ENCODE data around the gene CPNE2.
A peak's percentile ranks its signal among the peaks of the same experiment; 100 is the strongest.

CPNE2 gene

DNA sequence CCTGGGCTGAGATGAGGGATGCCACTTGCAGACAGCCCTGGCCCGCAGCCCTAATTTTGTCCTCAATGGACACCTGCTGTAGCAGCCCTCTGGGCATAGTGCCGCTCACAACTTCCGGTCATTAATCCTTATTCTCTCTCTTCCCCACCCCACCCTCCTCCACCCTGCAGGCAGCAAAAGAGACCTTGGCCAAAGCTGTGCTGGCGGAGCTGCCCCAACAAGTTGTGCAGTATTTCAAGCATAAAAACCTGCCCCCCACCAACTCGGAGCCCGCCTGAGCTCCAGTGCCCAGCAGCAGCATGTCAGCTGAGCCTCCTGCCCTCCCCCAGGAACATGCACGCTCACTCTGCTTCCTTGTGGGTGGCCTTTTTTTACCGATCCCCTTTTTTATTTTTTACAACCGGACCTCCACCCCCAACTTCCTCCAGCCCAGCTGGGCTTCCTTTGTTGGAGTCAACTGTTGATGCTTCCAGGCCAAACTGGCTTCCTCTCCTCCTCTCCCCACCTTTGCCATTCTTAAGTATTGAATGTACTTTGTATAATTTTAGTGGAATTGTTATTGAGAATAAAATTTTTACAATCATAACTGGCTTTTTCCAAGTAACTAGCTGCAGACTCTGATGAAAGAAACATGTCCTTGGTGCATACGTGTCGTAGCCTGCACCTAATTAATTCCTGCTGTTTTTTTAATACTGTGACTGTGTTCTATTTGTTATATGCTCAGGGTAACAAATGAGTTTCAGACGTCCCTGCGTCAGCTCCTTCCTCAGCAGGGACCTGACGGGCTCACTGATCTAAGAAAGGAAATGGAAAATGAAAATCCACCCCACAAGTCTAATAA lies 55.2 kb downstream of the CPNE2 start:
- DNase-seq, result peak; percentile 63

DNA sequence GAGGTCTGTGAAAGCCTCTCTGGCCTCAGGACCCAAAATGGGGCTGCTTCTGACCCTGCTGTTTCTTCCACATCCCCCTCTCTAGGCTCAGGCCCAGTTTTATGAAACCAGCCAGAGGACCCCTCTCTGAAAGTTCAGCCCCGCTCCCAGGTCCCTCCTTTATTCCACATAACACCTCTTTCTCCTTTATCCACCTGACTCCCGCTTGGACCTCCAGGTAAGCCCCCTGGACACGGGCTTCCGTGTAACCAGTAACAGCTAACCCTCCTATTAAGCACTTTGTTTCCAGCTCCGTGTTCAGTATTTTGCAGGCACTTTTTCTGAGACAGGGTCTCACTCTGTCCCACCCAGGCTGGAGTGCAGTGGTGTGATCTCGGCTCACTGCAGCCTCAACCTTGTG lies 56.1 kb downstream of the CPNE2 start:
- DNase-seq, result no peak

DNA sequence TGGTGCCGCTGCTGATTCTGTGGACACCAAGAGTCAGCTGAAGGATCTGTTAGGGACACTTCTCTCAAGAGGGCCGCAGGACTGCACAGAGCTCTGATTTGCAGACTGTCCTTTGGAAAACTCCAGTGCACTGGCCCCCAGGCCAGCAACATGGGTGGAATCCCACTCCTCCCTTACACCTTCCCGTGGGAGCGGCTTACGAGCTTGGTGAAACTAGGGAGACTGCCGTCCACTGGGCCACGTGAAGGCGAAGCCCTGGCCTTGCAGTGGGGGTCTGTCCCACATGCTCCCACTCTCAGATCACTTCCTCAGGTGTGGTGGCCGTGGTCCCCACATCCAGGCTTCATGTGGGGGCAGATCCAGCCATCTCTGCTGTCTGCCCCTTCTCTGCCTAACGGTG lies 57.0 kb downstream of the CPNE2 start:
- no peak for DNase-seq

DNA sequence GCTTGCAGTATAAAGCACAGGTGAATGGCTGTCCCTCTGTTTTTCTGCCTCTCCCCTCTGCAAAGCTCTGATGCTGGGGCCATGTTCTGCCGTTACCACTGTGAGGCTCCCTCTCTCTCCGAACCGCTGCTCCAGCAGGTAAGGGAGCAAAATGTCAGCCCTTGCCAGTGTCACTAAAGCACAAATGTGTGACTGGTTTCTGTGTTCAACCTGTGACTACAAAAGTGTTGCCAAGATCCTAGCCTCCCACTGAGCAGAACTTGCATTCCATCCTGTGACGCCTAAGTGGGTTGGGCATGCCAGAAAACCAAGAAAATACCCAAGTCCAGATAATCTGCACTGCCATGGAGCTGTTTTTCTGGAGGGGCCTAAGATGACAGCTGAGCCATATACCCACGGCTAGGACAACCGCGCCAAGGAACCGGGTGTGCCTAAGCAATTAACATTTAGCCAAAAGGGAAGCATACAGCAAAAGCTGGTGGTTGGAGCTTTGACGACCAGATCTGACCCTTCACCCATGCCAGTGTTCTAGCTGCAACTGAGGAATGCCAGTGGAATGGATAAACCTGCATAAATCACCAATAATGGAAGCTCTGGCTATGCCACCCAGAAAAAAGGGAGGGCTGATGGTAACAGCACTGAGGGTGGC lies 58.4 kb downstream of the CPNE2 start:
- no peak for DNase-seq

DNA sequence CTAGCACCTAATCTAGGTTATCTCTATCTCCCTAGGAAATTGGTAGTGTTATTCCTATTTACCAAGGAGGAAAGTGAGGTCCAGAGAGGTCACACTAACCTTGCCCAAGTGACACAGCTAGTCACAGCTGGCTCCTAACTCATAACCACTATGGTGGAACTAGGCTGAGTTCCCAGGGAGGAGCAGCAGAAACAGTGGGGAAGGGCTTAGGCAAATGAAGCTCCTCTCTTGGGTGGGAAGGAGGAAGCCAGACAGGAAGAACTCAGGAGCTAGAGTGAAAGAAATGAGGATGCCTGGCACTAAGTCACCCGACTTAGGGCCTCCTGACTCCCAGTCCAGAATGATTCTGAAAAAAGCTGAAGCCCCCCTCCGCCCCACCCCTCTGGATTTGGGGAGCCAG lies 59.0 kb downstream of the CPNE2 start:
- DNase-seq, result no peak

DNA sequence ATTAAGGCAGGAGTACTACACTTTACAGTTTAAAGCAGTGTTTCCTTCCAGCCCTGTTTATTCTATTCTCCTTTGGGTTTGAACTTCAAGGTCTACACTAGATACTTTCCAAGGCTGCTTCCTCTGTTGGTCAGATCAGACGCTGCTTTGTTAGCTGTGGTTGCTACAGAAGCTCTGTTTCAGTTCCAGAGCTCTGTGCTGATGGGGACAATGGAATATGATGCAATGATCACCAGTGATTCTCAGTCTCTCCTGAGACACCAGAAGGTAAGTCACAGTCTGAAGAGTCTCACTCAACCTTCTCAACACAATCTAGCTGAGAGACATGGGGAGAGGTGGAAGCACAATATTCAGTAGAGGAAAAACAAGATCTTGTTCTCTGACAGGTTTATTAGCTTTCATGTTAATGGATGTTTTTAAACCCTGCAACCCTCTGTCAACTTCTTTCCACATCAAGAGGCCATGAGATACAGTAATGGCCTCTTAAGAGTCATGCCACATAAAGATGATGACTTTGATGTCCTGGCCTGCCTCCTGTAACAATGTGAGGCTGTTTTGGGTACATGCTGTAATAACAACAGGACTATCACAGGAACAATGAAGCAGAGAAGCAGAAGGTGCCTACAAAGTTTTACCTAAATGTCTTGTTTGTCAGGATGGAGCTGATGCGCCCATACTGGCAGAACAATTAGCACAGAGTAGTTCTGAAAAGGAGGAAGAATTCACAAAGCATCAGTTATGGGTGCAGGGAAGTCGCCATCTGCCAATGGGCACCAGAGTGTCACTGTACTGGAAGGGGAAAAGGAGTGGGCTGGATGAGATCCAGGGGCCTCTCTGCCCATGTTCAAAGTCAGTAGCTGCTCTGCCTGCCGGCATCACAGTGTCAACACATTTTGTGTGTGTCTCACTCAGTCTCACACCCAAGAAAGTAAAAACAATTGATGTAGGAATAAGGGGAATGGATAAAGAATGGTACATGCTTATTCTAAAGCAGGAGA lies 60.0 kb downstream of the CPNE2 start:
- no peak for DNase-seq

DNA sequence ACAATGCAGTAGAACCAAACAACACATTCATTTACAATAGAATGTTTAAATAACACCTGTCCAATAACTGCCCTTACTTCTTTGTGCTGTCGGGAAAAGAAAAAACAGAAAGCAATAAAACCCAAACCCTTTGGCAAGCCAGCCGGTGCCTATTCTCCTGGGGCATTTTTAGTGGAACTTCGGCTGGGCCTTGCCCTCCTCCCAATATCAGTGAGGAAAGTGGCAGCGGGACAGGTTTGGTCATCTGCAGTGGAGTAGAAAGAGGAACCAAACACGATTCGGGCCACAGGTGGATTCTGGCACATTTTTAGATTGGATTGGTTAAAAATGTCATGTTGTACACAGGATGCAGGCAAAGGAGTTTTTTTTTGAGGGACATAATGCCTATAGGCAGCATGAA lies 61.5 kb downstream of the CPNE2 start:
- DNase-seq, result no peak

DNA sequence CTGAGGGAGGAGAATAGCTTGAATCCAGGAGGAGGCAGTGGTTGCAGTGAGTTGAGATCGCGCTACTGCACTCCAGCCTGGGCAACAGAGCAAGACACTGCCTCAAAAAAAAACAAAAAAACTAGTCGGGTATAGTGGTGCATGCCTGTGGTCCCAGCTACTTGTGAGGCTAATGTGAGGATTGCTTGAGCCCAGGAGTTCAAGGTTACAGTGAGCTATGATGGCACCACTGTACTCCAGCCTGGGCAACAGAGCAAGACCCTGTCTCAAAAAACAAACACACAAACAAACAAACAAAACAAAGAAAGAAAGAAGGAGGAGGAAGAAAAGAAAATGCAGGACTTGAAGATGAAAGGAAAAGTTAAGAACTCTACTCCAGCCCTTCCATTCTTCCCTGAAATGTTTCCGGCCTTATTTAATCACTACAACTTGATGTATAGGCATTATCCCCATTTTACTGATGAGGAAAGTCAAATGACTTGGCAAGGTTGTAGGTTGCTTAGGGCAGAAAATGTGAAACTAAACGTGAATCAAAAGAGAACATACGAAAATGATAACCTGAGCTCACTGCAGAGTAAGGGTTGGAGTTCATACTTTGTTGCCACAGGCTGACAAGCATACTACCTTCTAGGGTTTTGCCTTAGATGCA lies 63.4 kb downstream of the CPNE2 start:
- no peak for DNase-seq

DNA sequence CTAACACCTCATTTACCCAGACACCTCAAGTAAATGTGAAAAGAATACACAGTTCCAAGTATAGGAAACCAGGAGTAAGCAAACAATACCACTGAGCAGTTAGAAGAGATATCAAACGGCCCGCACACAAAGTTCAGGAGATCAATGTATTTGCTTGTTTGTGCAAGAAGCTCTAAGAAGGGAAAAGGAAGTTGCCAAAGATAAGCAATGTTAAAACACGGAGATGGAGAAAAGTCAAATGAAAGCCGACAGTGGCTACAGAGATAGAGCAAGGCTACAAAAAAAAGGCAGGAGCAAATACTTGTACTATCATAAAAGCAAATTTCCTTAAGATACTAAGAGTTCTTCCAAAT lies 63.9 kb downstream of the CPNE2 start:
- no peak for DNase-seq

DNA sequence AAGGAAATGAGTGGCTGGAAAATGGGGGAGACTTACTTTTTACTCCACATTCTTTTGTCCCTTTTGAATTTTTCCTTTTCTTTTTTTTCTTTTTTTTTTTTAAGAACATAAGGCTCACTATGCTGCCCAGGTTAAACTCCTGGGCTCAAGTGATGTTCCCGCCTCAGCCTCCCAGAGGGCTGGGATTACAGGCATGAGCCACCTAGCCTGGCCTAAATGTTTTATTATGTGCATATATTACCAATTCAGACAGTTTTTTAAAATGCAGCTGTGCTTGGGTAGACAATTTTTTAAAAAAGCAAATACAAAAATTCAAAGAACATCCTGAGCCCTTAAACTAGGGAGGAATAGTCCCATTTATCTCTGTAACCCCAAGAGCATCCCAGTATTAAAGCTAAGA lies 65.2 kb downstream of the CPNE2 start:
- no peak for DNase-seq

DNA sequence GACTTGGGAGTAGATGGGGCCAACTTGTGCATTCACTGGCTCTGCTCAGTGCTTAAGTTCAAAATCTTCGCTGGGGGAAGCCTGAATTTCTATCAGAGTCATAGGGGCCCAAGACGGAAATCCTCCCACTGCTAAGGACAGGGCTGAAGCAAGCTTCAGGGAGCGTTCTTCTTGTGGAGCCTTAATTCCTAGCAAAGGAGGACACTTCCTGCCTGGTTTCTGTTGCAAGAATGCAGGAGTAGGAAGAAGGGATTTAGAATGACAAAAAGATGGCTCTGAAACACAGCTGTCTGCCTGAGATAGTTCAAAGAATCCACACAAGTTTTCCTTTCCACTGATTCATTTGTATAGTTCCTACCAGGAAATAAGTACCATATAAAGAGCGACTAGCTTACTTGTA lies 67.1 kb downstream of the CPNE2 start:
- no peak for DNase-seq

DNA sequence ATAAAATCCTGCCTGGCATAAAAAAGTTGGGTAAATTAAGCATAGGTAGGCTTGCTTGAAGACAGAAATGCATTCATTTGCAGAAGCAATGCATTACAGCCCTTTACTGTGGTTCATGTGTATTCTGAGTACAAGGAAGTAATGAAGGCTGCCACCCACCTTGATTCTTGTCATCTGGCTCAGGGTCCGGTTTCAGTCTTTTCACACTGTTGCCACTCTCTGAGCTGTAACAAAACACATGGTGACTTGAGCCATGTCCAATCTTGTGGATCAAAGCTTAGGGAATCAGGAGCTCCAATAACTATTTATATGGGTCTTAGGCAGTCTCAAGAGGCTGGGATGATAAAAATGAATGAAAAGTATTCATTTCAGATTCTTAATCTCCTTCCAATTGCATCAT lies 71.5 kb downstream of the CPNE2 start:
- no peak for DNase-seq

DNA sequence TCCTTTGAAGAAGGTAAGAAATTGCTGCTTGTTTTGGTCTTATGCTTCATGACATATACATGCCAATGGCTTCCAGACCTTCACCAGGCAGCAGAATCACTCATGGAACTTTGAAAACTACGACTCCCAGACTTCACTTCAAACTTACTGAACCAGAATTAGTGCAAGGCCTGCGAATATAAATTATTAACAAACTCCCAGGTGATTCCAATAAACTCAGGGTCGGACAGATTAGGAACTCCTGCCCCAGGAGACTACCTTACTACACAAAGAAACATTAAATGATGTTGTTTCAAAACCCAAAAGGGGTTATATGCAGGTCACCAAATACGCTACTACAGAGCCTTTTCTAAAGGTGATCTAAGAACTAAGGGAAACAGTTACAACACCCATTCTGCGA lies 73.1 kb downstream of the CPNE2 start:
- DNase-seq, result no peak

DNA sequence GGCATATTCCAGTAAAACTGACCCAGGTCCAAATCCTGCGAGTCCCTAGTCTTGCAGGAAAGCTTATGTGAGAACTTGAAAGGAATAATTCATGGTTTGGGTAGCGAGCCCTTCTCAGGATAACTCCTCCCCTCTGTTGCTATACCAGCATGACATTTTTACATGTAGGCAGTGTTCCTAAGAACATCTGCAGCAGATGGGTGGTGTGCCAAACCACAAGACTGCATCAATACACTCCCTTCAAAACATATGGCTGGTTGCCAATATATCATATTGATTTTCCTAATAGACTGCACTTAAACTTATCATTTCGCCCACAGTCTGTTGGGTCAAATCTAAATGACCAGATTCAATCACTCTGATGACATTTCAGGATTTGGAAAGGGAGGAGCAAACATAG lies 73.6 kb downstream of the CPNE2 start:
- DNase-seq, result peak; percentile 41

DNA sequence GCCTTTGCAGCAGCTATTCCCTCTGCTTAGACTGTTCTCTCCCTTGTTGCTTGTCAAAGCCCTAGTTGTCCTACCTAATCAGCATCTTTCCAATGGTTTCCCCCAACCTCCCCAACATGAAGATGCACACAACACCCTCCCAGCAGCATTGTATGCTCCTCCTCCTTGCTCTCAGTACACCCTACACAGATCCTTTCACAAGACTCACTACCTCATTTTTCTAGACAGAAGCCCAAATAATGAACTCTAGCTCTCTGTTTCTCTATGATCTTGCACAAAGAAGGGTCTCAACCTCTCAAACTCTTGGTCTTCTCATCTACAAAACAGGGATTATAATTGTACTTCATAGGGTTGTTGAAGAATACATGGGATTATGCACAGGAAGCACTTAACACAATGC lies 74.1 kb downstream of the CPNE2 start:
- DNase-seq, result no peak

DNA sequence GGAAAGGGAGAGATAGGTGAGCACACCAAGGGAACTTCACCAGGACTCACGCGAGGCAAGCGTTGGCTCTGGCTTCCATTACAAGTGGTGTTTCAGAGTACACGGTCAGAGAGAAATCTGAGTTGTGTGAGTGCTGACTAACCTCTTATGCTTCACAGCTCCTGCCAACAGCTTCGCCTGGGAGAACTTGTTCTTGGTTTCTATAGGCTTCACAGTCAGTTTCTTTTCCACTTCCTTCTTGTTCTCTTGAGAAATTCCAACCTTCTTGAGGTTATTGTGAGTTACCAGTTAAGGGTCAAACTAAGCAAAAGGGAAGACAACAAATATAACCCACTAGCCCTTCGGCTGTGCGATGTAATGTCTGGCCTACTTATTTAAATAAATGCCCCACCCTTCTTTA lies 74.6 kb downstream of the CPNE2 start:
- DNase-seq, result peak; percentile 32

DNA sequence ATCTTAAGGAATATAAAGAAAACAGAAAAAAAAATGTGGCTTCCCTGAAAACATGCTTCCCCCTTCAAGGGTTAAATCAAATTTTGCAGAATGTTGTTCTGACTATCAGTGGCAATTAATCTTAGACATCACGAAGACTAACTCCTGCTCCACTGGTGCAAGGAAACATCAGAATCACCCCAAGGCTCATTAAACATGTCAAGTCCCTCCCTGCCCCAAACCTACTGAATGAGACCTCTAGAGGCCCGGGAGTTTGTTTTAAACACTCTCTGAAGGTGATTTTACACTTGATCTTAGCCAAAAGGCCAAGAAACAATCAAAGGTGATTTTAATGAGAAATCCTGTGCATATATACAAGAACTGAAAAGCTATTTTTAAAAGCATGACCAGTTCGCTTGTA lies 75.2 kb downstream of the CPNE2 start:
- no peak for DNase-seq

DNA sequence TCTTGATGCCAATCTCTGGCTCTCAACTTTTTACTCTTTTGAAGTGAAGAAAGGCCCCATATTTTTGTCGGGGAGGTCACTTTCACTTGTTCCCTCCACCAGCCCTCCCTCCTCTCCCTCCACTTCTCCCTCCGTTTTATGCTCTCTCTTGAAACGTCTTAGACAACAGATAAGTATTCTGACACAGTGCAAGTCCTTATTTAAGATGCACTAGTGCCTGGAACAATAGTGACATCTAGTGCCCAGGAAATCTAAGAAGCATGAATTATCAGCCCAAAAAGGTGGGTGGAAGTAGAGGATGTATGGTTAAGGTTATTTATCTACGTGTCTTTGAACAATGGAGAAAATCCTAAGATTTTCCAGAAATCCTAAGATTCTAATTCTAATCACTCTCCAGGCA lies 75.6 kb downstream of the CPNE2 start:
- DNase-seq, result peak; percentile 74

DNA sequence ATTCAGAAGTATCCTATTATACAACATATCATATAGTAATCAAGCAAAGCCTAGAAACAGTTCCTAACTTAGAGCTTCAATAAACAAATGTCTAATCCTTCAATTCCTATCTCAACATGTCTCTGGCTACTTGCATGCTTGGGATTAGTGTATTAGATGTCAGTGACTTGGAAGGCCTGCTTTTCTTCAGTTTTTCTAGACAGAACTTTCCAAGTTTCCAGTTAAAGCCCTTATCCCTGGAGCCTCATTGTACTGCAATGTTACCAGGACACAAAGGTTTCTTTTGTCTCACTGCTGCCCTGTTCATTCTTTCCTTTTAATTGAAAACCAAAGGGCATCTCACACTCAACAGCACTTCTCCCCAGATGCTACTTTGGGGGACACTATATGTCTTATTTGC lies 76.9 kb downstream of the CPNE2 start:
- no peak for DNase-seq

DNA sequence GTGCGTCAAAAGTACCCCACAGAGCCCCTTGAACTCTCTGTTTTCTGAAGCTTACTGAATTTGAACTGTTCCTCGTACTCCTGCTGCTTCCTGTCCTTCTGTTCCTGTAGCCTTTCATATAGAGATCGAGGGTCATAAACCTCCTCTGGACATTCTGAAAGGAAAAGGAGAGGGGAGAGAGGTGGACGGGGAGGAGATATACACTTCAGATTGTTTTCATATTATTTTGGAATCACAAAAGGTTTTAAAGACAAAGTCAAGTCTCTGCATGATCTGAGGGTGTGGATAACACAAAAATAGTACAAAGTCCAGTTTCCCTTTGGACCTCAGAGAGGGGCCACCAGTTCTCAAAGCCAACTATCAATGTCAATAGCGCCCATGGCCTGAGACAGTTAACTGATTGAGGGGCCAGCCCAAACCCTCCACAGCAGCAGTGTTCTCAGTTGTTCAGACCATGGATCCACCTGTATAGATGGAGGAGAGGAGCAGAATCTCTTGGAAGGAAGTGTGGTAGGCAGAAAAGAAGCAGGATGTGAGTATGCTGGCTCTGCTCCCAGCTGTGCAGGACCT lies 80.4 kb downstream of the CPNE2 start:
- DNase-seq, result no peak

DNA sequence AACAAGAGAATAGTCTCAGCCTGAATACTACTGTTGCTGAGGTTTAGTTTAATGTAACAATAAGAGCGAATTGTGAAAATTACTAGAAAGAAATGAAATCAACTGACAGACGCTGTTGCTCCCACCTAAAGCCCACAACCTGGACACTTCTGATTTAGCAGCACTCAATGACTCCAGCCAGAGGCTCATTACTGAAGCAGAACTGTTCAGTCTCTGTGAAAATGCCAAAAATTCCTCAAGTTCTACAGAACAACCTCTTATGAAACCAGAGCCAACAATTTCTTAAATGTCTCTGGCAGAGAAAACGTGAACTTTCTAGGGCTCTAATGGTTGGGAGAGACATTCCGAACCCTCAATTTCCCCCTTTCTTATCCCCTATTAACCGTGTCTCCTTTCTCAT lies 83.5 kb downstream of the CPNE2 start:
- DNase-seq, result peak; percentile 34

DNA sequence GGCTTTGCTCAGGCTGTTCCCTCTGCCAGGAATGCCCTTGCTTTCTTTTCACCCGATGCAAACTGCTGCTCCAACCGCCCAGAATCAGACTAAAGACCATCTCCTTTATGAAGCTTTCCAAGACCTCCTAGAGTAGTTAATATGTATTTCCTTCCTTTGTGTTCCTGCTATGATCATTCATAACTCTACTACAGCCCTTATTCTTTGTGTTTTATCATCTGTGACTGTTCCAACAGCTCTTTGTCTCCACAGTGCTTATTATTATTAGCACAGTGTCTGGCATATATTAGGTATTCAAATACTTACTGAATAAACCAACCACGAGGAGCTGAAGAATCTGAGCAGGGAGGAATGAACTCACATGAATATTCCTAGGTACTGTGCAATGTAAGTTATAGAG lies 85.8 kb downstream of the CPNE2 start:
- DNase-seq, result no peak

DNA sequence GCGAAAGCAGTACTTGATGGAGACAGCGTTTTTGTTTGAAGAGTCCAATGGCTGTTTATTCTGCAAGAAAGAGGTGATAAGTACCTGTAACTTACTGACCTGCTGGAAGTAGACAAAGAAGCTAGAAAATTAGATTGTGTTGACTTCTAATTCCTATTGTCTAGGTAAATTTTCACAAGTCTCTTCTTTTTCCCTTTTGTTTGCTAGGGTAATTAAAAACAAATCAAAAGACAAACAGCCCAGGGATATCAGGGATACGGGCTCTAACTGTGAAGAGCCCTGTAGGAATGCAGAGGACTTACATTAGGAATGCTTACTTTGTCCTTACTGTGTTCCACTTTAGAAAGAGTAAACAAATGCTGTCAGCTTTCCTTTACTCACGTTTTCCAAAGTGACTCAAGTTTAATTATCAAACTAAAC lies 86.4 kb downstream of the CPNE2 start:
- DNase-seq, result no peak
